ENCODE measurements around the gene EID3.

DNA sequence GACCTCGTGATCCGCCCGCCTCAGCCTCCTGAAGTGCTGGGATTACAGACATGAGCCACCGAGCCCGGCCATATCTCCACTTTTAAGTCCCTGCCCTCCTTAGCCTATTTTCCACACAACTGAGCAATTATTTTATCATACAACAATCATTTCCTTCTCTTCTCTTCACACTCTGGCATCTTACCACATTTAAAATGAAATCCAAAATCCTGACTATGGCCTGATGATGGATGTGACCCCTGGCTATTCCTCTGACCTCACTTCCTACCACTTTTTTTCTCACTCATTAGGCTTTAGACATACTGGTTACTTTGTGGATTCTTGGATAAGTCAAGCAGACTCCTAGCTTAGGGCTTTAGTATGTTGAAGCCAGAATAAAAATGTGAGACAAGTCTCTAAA, 21.9 kb upstream of the EID3 start:
- TF ChIP-seq, protein P1, sequence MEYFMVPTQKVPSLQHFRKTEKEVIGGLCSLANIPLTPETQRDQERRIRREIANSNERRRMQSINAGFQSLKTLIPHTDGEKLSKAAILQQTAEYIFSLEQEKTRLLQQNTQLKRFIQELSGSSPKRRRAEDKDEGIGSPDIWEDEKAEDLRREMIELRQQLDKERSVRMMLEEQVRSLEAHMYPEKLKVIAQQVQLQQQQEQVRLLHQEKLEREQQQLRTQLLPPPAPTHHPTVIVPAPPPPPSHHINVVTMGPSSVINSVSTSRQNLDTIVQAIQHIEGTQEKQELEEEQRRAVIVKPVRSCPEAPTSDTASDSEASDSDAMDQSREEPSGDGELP (CRISPR knock-in tag; IDR thresholded peaks at IDR 0.05; ENCODE audit: borderline replicate concordance): no peak
- TF ChIP-seq, protein P2, sequence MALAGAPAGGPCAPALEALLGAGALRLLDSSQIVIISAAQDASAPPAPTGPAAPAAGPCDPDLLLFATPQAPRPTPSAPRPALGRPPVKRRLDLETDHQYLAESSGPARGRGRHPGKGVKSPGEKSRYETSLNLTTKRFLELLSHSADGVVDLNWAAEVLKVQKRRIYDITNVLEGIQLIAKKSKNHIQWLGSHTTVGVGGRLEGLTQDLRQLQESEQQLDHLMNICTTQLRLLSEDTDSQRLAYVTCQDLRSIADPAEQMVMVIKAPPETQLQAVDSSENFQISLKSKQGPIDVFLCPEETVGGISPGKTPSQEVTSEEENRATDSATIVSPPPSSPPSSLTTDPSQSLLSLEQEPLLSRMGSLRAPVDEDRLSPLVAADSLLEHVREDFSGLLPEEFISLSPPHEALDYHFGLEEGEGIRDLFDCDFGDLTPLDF (CRISPR knock-in tag; IDR thresholded peaks at IDR 0.05): no peak
- TF ChIP-seq, protein P3, sequence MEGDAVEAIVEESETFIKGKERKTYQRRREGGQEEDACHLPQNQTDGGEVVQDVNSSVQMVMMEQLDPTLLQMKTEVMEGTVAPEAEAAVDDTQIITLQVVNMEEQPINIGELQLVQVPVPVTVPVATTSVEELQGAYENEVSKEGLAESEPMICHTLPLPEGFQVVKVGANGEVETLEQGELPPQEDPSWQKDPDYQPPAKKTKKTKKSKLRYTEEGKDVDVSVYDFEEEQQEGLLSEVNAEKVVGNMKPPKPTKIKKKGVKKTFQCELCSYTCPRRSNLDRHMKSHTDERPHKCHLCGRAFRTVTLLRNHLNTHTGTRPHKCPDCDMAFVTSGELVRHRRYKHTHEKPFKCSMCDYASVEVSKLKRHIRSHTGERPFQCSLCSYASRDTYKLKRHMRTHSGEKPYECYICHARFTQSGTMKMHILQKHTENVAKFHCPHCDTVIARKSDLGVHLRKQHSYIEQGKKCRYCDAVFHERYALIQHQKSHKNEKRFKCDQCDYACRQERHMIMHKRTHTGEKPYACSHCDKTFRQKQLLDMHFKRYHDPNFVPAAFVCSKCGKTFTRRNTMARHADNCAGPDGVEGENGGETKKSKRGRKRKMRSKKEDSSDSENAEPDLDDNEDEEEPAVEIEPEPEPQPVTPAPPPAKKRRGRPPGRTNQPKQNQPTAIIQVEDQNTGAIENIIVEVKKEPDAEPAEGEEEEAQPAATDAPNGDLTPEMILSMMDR (IDR thresholded peaks at IDR 0.05 in 2 of 3, conservative IDR thresholded peaks at IDR 0.05 in 1 of 3; ENCODE audit: insufficient read depth in 2 of 3, low read depth in 1 of 3, low read length in 3 of 3): no peak
- TF ChIP-seq KDM1A (IDR thresholded peaks at IDR 0.05) (no peak), ZNF445 (CRISPR knock-in tag; IDR thresholded peaks at IDR 0.05; ENCODE audit: low read depth) (no peak), TCF7L2 (IDR thresholded peaks at IDR 0.05; ENCODE audit: low read depth, low read length) (no peak), CREM (IDR thresholded peaks at IDR 0.05; ENCODE audit: low read depth) (no peak), ZBTB8A (IDR thresholded peaks at IDR 0.05; ENCODE audit: partially characterized antibody) (no peak)
